H1 (cell line): Measurements from ENCODE around the gene EHBP1. TPM values are rescaled to one million over a fixed set of nuclear protein-coding genes. Genes with fewer than 3 reads are reported as not detected.

ENCODE experiments used
- polyA plus RNA-seq, 7 experiments: library from polyadenylated mRNA; depleted of rRNA in 3 of 7; stranded (reverse) in 5 of 7; unstranded in 2 of 7; fragments of >200 nt in 5 of 7; fragments of 200-250 nt in 2 of 7; gene quantifications; 1 replicate in 5 of 7; 2 replicates in 1 of 7; 4 replicates in 1 of 7; pipeline versions ENCODE4 v1.2.1 to v1.2.3, GENCODE V29; 2011 to 2013; ENCODE audit warnings: missing spikeins in 2 of 7, mixed read lengths in 2 of 7
- total RNA-seq: library from RNA; stranded (reverse); fragmentation: NEBNext Ultra II Directional; extraction: Animal tissue kit (Norgen Biotek cat#: 25700); gene quantifications from 2 replicates; pipeline ENCODE4 v1.2.1, GENCODE V29; 2021
- TF ChIP-seq, protein P1 (sequence below), 3 experiments: IDR thresholded peaks; 1 replicate in 2 of 3; 2 replicates in 1 of 3; pipeline versions ENCODE4 v1.5.1 to v1.6.1; 2011; ENCODE audit warnings: low read length in 3 of 3, mild to moderate bottlenecking in 3 of 3, inconsistent platforms in 2 of 3, low read depth in 1 of 3, moderate library complexity in 1 of 3; ENCODE audit not compliant: insufficient read depth in 1 of 3; ENCODE audit errors: control extremely low read depth in 1 of 3
- TF ChIP-seq, protein P2 (sequence below): fragments of 300-600 bp; sonication (generic); IDR thresholded peaks from 2 replicates; pipeline ENCODE4 v1.7.1; 2012; ENCODE audit warnings: low read length, moderate library complexity, mild to moderate bottlenecking, inconsistent platforms; ENCODE audit not compliant: insufficient replicate concordance
- TF ChIP-seq, protein P3 (sequence below): IDR thresholded peaks from 2 replicates; pipeline ENCODE4 v1.6.1; 2011; ENCODE audit warnings: low read depth, mild to moderate bottlenecking, low read length; ENCODE audit not compliant: insufficient read depth

Gene EHBP1
- total and polyA plus RNA-seq, 2 of the 8 experiments (the other 6 are each of a cell fraction or from before 2014, with no cell fraction given): 12.0 to 64.1 TPM

DNA sequence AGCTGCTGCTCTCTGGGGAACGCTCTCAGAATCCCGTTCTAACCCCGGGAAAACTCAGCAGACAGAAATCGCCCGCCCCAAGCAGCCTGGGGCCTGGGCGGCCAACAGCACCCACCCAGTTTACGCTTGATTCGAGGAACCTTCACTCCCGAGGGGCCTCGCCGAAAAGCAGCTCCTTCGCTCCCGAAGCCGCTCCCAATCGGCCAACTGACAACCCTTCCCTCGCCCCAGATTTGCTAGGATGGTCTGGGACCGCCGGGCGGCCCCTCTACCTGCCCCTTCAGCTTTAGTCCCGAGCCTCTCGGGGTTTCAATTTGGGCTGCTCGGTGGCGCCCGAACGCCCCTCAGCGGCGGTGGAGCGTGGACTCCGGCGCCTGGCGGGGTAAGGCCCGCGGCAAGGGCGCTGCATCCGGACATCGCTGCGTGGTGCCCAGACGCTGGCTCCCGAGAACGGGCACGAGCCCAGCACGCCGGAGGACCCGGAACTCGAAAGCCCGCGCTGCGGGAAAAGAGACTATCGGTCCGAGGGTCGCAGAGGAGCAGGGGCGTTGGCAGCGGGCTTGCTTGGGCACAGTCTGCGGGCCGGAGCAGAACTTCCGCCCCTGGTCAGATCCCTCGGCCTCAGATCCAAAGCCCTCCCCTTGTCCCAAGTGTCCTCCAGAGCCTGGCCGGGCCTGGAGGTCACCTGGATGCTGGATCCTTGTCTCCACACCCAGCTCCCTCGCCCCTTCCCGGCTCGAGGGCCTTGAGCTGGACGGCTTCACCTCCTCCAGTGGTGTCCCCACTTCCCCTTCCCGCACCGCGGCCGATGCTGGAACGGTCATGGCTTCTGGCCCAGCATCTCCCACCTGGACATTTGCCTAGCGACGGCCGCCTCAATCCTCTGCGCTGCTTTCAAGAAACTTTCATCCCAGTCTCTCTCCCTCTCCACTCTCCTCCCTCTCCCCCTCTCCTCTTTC, 342.1 kb downstream of the EHBP1 start (continued):
- TF ChIP-seq, protein P1, sequence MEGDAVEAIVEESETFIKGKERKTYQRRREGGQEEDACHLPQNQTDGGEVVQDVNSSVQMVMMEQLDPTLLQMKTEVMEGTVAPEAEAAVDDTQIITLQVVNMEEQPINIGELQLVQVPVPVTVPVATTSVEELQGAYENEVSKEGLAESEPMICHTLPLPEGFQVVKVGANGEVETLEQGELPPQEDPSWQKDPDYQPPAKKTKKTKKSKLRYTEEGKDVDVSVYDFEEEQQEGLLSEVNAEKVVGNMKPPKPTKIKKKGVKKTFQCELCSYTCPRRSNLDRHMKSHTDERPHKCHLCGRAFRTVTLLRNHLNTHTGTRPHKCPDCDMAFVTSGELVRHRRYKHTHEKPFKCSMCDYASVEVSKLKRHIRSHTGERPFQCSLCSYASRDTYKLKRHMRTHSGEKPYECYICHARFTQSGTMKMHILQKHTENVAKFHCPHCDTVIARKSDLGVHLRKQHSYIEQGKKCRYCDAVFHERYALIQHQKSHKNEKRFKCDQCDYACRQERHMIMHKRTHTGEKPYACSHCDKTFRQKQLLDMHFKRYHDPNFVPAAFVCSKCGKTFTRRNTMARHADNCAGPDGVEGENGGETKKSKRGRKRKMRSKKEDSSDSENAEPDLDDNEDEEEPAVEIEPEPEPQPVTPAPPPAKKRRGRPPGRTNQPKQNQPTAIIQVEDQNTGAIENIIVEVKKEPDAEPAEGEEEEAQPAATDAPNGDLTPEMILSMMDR (IDR thresholded peaks at IDR 0.05; ENCODE audit: control extremely low read depth in 1 of 3, insufficient read depth in 1 of 3, low read depth in 1 of 3, low read length in 3 of 3): peak in 2 of 3 experiments; percentile 29 to 46; a peak in 3 of 4 replicates
- TF ChIP-seq, protein P2, sequence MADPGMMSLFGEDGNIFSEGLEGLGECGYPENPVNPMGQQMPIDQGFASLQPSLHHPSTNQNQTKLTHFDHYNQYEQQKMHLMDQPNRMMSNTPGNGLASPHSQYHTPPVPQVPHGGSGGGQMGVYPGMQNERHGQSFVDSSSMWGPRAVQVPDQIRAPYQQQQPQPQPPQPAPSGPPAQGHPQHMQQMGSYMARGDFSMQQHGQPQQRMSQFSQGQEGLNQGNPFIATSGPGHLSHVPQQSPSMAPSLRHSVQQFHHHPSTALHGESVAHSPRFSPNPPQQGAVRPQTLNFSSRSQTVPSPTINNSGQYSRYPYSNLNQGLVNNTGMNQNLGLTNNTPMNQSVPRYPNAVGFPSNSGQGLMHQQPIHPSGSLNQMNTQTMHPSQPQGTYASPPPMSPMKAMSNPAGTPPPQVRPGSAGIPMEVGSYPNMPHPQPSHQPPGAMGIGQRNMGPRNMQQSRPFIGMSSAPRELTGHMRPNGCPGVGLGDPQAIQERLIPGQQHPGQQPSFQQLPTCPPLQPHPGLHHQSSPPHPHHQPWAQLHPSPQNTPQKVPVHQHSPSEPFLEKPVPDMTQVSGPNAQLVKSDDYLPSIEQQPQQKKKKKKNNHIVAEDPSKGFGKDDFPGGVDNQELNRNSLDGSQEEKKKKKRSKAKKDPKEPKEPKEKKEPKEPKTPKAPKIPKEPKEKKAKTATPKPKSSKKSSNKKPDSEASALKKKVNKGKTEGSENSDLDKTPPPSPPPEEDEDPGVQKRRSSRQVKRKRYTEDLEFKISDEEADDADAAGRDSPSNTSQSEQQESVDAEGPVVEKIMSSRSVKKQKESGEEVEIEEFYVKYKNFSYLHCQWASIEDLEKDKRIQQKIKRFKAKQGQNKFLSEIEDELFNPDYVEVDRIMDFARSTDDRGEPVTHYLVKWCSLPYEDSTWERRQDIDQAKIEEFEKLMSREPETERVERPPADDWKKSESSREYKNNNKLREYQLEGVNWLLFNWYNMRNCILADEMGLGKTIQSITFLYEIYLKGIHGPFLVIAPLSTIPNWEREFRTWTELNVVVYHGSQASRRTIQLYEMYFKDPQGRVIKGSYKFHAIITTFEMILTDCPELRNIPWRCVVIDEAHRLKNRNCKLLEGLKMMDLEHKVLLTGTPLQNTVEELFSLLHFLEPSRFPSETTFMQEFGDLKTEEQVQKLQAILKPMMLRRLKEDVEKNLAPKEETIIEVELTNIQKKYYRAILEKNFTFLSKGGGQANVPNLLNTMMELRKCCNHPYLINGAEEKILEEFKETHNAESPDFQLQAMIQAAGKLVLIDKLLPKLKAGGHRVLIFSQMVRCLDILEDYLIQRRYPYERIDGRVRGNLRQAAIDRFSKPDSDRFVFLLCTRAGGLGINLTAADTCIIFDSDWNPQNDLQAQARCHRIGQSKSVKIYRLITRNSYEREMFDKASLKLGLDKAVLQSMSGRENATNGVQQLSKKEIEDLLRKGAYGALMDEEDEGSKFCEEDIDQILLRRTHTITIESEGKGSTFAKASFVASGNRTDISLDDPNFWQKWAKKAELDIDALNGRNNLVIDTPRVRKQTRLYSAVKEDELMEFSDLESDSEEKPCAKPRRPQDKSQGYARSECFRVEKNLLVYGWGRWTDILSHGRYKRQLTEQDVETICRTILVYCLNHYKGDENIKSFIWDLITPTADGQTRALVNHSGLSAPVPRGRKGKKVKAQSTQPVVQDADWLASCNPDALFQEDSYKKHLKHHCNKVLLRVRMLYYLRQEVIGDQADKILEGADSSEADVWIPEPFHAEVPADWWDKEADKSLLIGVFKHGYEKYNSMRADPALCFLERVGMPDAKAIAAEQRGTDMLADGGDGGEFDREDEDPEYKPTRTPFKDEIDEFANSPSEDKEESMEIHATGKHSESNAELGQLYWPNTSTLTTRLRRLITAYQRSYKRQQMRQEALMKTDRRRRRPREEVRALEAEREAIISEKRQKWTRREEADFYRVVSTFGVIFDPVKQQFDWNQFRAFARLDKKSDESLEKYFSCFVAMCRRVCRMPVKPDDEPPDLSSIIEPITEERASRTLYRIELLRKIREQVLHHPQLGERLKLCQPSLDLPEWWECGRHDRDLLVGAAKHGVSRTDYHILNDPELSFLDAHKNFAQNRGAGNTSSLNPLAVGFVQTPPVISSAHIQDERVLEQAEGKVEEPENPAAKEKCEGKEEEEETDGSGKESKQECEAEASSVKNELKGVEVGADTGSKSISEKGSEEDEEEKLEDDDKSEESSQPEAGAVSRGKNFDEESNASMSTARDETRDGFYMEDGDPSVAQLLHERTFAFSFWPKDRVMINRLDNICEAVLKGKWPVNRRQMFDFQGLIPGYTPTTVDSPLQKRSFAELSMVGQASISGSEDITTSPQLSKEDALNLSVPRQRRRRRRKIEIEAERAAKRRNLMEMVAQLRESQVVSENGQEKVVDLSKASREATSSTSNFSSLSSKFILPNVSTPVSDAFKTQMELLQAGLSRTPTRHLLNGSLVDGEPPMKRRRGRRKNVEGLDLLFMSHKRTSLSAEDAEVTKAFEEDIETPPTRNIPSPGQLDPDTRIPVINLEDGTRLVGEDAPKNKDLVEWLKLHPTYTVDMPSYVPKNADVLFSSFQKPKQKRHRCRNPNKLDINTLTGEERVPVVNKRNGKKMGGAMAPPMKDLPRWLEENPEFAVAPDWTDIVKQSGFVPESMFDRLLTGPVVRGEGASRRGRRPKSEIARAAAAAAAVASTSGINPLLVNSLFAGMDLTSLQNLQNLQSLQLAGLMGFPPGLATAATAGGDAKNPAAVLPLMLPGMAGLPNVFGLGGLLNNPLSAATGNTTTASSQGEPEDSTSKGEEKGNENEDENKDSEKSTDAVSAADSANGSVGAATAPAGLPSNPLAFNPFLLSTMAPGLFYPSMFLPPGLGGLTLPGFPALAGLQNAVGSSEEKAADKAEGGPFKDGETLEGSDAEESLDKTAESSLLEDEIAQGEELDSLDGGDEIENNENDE: no peak
- TF ChIP-seq, protein P3, sequence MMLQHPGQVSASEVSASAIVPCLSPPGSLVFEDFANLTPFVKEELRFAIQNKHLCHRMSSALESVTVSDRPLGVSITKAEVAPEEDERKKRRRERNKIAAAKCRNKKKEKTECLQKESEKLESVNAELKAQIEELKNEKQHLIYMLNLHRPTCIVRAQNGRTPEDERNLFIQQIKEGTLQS: no peak
